ENCODE data around the gene VCAM1. TPM values are rescaled to one million over a fixed set of nuclear protein-coding genes. Genes with fewer than 3 reads are reported as not detected.

VCAM1 gene
- total RNA-seq, 1 donor from 2014 or later, result 9.8 TPM

DNA sequence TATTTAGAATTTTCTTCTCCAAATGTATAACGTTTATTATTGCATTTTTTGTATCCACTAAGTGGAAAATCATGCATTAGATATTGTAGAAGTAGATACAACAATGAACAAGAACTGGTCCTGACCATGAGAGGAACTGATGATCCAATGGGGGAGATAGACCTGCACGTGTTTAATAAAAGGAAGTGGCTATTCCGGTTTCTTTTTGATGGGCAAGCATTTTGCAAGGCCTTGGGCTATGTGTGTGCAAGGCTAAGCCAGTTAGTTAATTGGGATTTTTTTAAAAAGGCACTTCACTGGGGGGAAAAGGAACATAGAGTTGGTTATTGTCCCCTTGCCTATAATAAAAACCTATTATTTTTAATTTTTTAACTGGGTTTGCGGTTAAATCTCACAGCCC lies 961 bp upstream of the VCAM1 start:
- no peaks in the 10 kb centered on the region for H3K4me1 ChIP-seq
- intact Hi-C loops (cut with DNase I), result loop anchor here (5.0 to 10.0 kb wide), 2 partner anchors 146 to 366 kb away; partner anchors contain the start of gene CDC14A
- no peak overlapping the region for H3K4me3 ChIP-seq
- DNase-seq (ENCODE audit: low spot score in 2 of 2), result no peak
- no peak overlapping the region for H3K27ac ChIP-seq
- no peaks in the 10 kb centered on the region for H3K9me3 ChIP-seq
- no peaks in the 10 kb centered on the region for H3K27me3 ChIP-seq
- H3K36me3 ChIP-seq, result no peaks in the 10 kb centered on the region
- no peak for TF ChIP-seq CTCF (IDR thresholded peaks at IDR 0.05)

- TF ChIP-seq CTCF (IDR thresholded peaks at IDR 0.05), result no peak
- H3K27ac ChIP-seq, result peak overlapping the region in 1 of 2 donors; percentile 17
- intact Hi-C loops (cut with DNase I), result loop anchor here (5.0 kb wide), 1 partner anchor 42 kb away; no protein-coding TSS in a partner anchor
These were observed 559 bp downstream of the VCAM1 start for GRCh38 chr1:100720101-100720500.

GRCh38 chr1:100720751-100721150 lies 1.2 kb downstream of the VCAM1 start:
- no peaks in the 10 kb centered on the region for H3K9me3 ChIP-seq
- peak overlapping the region in 1 of 2 donors; percentile 17 for H3K27ac ChIP-seq
- peak overlapping the region; percentile 41 to 46 for H3K4me3 ChIP-seq
- intact Hi-C loops (cut with DNase I), result loop anchor here (5.0 kb wide), 1 partner anchor 42 kb away; no protein-coding TSS in a partner anchor
- H3K36me3 ChIP-seq, result no peaks in the 10 kb centered on the region
- no peak for DNase-seq (ENCODE audit: low spot score in 2 of 2)
- H3K4me1 ChIP-seq, result no peaks in the 10 kb centered on the region
- no peak for TF ChIP-seq CTCF (IDR thresholded peaks at IDR 0.05)
- no peaks in the 10 kb centered on the region for H3K27me3 ChIP-seq

More at GRCh38 chr1:100720101-100720500, 559 bp downstream of the VCAM1 start:
- Histone ChIP-seq H3K27me3 (no peaks in the 10 kb centered on the region), H3K9me3 (no peaks in the 10 kb centered on the region), H3K36me3 (no peaks in the 10 kb centered on the region), H3K4me1 (no peaks in the 10 kb centered on the region), H3K4me3 (peak overlapping the region; percentile 41 to 46)
- DNase-seq (ENCODE audit: low spot score in 2 of 2), result no peak

DNA sequence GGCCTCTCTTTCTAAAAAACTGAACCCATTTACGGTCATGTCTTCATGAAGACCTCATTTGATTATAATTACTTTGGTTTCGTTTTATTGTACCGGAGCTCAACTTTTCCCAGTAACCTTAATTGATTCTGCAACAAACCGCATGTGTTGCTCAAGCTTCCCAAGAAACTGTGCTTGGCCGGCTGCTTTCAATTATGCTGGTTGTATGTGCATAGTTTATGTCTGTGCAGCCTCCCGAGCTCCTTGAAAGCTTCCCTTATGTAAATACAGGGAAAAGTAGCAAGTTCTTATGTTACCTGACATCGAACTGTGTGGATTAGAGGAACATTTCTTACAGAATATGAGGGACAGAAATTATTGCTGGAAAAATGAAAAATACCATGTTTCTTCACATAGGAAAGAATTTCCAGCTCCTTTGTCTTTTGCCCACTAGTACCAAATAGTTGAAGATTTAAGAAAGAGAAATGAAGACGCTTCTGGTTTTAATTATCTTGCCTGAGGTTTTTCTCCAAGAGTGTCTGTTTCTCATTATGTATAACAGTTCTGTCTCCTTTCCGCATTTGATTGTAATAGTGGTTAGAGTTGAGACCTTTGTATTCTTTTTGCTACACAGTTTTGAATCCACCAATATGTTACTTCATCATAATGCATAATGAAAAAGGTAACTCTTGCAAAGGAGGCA lies 2.1 kb downstream of the VCAM1 start:
- H3K4me3 ChIP-seq, result peak overlapping the region; percentile 41 to 46
- H3K4me1 ChIP-seq, result no peaks in the 10 kb centered on the region
- DNase-seq (ENCODE audit: low spot score in 2 of 2), result no peak

GRCh38 chr1:100722221-100722620 lies 2.7 kb downstream of the VCAM1 start:
- intact Hi-C loops (cut with DNase I), result loop anchor here (5.0 kb wide), 1 partner anchor 40 kb away; no protein-coding TSS in a partner anchor
- DNase-seq (ENCODE audit: low spot score in 2 of 2), result no peak
- Histone ChIP-seq H3K36me3 (no peaks in the 10 kb centered on the region), H3K27me3 (no peaks in the 10 kb centered on the region), H3K27ac (no peak overlapping the region), H3K4me1 (no peaks in the 10 kb centered on the region), H3K9me3 (no peaks in the 10 kb centered on the region), H3K4me3 (peak overlapping the region; percentile 22 to 41)
- no peak for TF ChIP-seq CTCF (IDR thresholded peaks at IDR 0.05)

More for the DNA sequence above, 2.1 kb downstream of the VCAM1 start:
- no peak for TF ChIP-seq CTCF (IDR thresholded peaks at IDR 0.05)
- Histone ChIP-seq H3K27me3 (no peaks in the 10 kb centered on the region), H3K9me3 (no peaks in the 10 kb centered on the region), H3K27ac (no peak overlapping the region), H3K36me3 (no peaks in the 10 kb centered on the region)
- intact Hi-C loops (cut with DNase I), result loop anchor here (5.0 kb wide), 1 partner anchor 41 kb away; no protein-coding TSS in a partner anchor

Data from ascending aorta (tissue), 2 donors.